ENCODE measurements around the gene CARD18.

The CARD18 gene

DNA sequence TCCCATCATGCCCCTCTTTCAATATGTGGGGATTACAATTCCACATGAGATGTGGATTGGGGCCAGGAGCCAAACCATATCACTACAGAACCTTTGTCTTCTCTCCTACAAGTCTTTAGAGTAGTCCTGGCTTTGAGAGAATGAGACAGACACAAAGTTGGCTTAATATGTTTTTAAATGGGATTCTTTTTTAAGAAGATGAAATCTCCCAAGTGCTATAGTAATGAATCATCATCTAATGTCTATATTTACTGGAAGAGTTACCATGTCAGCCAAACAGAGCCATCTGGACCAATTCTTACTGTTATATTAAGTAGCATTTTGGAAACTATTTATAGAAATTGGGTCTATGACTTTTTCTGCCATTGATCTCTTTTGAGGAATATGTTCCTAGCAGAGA, 38.1 kb upstream of the CARD18 start:
- no peak for TF ChIP-seq TARDBP (IDR thresholded peaks at IDR 0.05)
- no peak for TF ChIP-seq L3MBTL2 (conservative IDR thresholded peaks at IDR 0.05)
- TF ChIP-seq, protein P1, sequence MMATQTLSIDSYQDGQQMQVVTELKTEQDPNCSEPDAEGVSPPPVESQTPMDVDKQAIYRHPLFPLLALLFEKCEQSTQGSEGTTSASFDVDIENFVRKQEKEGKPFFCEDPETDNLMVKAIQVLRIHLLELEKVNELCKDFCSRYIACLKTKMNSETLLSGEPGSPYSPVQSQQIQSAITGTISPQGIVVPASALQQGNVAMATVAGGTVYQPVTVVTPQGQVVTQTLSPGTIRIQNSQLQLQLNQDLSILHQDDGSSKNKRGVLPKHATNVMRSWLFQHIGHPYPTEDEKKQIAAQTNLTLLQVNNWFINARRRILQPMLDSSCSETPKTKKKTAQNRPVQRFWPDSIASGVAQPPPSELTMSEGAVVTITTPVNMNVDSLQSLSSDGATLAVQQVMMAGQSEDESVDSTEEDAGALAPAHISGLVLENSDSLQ (IDR thresholded peaks at IDR 0.05), result no peak
- no peak for TF ChIP-seq SP1 (IDR thresholded peaks at IDR 0.05)
- no peak for TF ChIP-seq LEF1 (IDR thresholded peaks at IDR 0.05; ENCODE audit: borderline replicate concordance)
- no peak for TF ChIP-seq ARNT (IDR thresholded peaks at IDR 0.05)
- no peak for TF ChIP-seq CTBP1 (IDR thresholded peaks at IDR 0.05; ENCODE audit: borderline replicate concordance)
- no peak for TF ChIP-seq ZNF384 (IDR thresholded peaks at IDR 0.05)
- TF ChIP-seq FOXK2 (IDR thresholded peaks at IDR 0.05), result no peak
- TF ChIP-seq SUZ12 (IDR thresholded peaks at IDR 0.05), result no peak
- no peak for TF ChIP-seq ELF4 (IDR thresholded peaks at IDR 0.05)
- TF ChIP-seq BHLHE40 (IDR thresholded peaks at IDR 0.05; ENCODE audit: borderline replicate concordance), result no peak
- ChIA-PET POLR2A (no interaction called here), CTCF (no interaction called here)
- no peak for DNase-seq (ENCODE audit: extremely low spot score)

- POLR2A ChIA-PET, result no interaction called here
- no peak for DNase-seq (ENCODE audit: extremely low spot score)
- TF ChIP-seq FOXK2 (IDR thresholded peaks at IDR 0.05) (no peak), L3MBTL2 (conservative IDR thresholded peaks at IDR 0.05) (no peak), TARDBP (IDR thresholded peaks at IDR 0.05) (no peak), ARNT (IDR thresholded peaks at IDR 0.05) (no peak), HDGF (IDR thresholded peaks at IDR 0.05; ENCODE audit: borderline replicate concordance) (no peak), SUZ12 (IDR thresholded peaks at IDR 0.05) (no peak), BHLHE40 (IDR thresholded peaks at IDR 0.05; ENCODE audit: borderline replicate concordance) (no peak), ZNF384 (IDR thresholded peaks at IDR 0.05) (no peak), NFRKB (IDR thresholded peaks at IDR 0.05) (no peak), ELF4 (IDR thresholded peaks at IDR 0.05) (no peak), LEF1 (IDR thresholded peaks at IDR 0.05; ENCODE audit: borderline replicate concordance) (no peak), FOXM1 (IDR thresholded peaks at IDR 0.05; ENCODE audit: borderline replicate concordance) (no peak), FOXA1 (IDR thresholded peaks at IDR 0.05) (no peak), CTBP1 (IDR thresholded peaks at IDR 0.05; ENCODE audit: borderline replicate concordance) (no peak), SP1 (IDR thresholded peaks at IDR 0.05) (no peak)
- TF ChIP-seq, protein P1 (IDR thresholded peaks at IDR 0.05), result no peak
- CTCF ChIA-PET, result no interaction called here
These were observed 28.9 kb upstream of the CARD18 start for GRCh38 chr11:105168457-105168856.

- TF ChIP-seq L3MBTL2 (conservative IDR thresholded peaks at IDR 0.05) (no peak), FOXA1 (IDR thresholded peaks at IDR 0.05) (no peak), ZNF384 (IDR thresholded peaks at IDR 0.05) (no peak), ELF4 (IDR thresholded peaks at IDR 0.05) (no peak), TARDBP (IDR thresholded peaks at IDR 0.05) (no peak), LEF1 (IDR thresholded peaks at IDR 0.05; ENCODE audit: borderline replicate concordance) (no peak), SP1 (IDR thresholded peaks at IDR 0.05) (no peak), FOXM1 (IDR thresholded peaks at IDR 0.05; ENCODE audit: borderline replicate concordance) (no peak)
- POLR2A ChIA-PET, result no interaction called here
These were observed 27.7 kb upstream of the CARD18 start for GRCh38 chr11:105167244-105167643.

GRCh38 chr11:105164208-105164607, 24.6 kb upstream of the CARD18 start:
- no peak for TF ChIP-seq SUZ12 (IDR thresholded peaks at IDR 0.05)
- no peak for TF ChIP-seq ARNT (IDR thresholded peaks at IDR 0.05)
- TF ChIP-seq SP1 (IDR thresholded peaks at IDR 0.05), result no peak
- TF ChIP-seq NFRKB (IDR thresholded peaks at IDR 0.05), result no peak
- TF ChIP-seq, protein P1 (IDR thresholded peaks at IDR 0.05), result no peak
- TF ChIP-seq FOXK2 (IDR thresholded peaks at IDR 0.05), result no peak
- TF ChIP-seq L3MBTL2 (conservative IDR thresholded peaks at IDR 0.05), result no peak
- no peak for TF ChIP-seq LEF1 (IDR thresholded peaks at IDR 0.05; ENCODE audit: borderline replicate concordance)
- TF ChIP-seq ZNF384 (IDR thresholded peaks at IDR 0.05), result no peak
- no peak for TF ChIP-seq FOXM1 (IDR thresholded peaks at IDR 0.05; ENCODE audit: borderline replicate concordance)
- TF ChIP-seq BHLHE40 (IDR thresholded peaks at IDR 0.05; ENCODE audit: borderline replicate concordance), result no peak
- no peak for TF ChIP-seq ELF4 (IDR thresholded peaks at IDR 0.05)
- ChIA-PET POLR2A (no interaction called here), CTCF (no interaction called here)
- no peak for DNase-seq (ENCODE audit: extremely low spot score)

More at GRCh38 chr11:105167244-105167643, 27.7 kb upstream of the CARD18 start:
- DNase-seq (ENCODE audit: extremely low spot score), result no peak
- CTCF ChIA-PET, result no interaction called here

DNA sequence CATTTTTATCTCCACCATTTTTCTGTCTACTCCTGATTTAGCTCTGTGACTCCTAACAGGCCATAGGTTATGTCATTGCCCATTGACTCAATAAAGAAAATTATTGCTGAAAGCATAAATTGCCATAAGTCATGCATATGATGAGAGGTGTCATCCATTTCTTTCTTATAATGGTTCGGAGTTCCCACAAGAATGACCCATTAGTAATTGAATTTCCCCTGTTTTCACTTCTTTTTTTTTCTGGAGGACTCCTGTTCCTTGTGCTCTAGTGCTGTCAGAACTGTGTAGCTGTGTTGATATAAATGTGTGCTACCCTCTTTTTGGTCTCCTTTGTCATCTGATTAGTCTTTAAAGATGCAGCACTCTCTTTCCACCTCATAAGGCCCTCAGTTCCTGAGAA, 22.9 kb upstream of the CARD18 start:
- CTCF ChIA-PET, result no interaction called here
- no peak for DNase-seq (ENCODE audit: extremely low spot score)
- POLR2A ChIA-PET, result no interaction called here
- no peak for TF ChIP-seq CTBP1 (IDR thresholded peaks at IDR 0.05; ENCODE audit: borderline replicate concordance)
- TF ChIP-seq BHLHE40 (IDR thresholded peaks at IDR 0.05; ENCODE audit: borderline replicate concordance), result no peak
- no peak for TF ChIP-seq FOXA1 (IDR thresholded peaks at IDR 0.05)
- TF ChIP-seq SP1 (IDR thresholded peaks at IDR 0.05), result no peak
- TF ChIP-seq FOXK2 (IDR thresholded peaks at IDR 0.05), result no peak
- TF ChIP-seq SUZ12 (IDR thresholded peaks at IDR 0.05), result no peak
- no peak for TF ChIP-seq L3MBTL2 (conservative IDR thresholded peaks at IDR 0.05)
- no peak for TF ChIP-seq ARNT (IDR thresholded peaks at IDR 0.05)
- TF ChIP-seq, protein P1 (IDR thresholded peaks at IDR 0.05), result no peak
- no peak for TF ChIP-seq FOXM1 (IDR thresholded peaks at IDR 0.05; ENCODE audit: borderline replicate concordance)
- TF ChIP-seq ELF4 (IDR thresholded peaks at IDR 0.05), result no peak
- TF ChIP-seq TARDBP (IDR thresholded peaks at IDR 0.05), result no peak
- no peak for TF ChIP-seq ZNF384 (IDR thresholded peaks at IDR 0.05)
- TF ChIP-seq HDGF (IDR thresholded peaks at IDR 0.05; ENCODE audit: borderline replicate concordance), result no peak

GRCh38 chr11:105158436-105158835, 18.9 kb upstream of the CARD18 start:
- ChIA-PET CTCF (no interaction called here), POLR2A (no interaction called here)
- TF ChIP-seq FOXA1 (IDR thresholded peaks at IDR 0.05) (no peak), ARNT (IDR thresholded peaks at IDR 0.05) (no peak), CTBP1 (IDR thresholded peaks at IDR 0.05; ENCODE audit: borderline replicate concordance) (no peak), FOXK2 (IDR thresholded peaks at IDR 0.05) (no peak), L3MBTL2 (conservative IDR thresholded peaks at IDR 0.05) (no peak), HDGF (IDR thresholded peaks at IDR 0.05; ENCODE audit: borderline replicate concordance) (no peak), LEF1 (IDR thresholded peaks at IDR 0.05; ENCODE audit: borderline replicate concordance) (no peak), NFRKB (IDR thresholded peaks at IDR 0.05) (no peak), SP1 (IDR thresholded peaks at IDR 0.05) (no peak), SUZ12 (IDR thresholded peaks at IDR 0.05) (no peak), BHLHE40 (IDR thresholded peaks at IDR 0.05; ENCODE audit: borderline replicate concordance) (no peak), FOXM1 (IDR thresholded peaks at IDR 0.05; ENCODE audit: borderline replicate concordance) (no peak), ZNF384 (IDR thresholded peaks at IDR 0.05) (no peak), ELF4 (IDR thresholded peaks at IDR 0.05) (no peak), TARDBP (IDR thresholded peaks at IDR 0.05) (no peak)
- TF ChIP-seq, protein P1 (IDR thresholded peaks at IDR 0.05), result no peak
- DNase-seq (ENCODE audit: extremely low spot score), result no peak

Data from HEK293T (cell line).